ENCODE results near the gene KRT3. TPM values are rescaled to one million over a fixed set of nuclear protein-coding genes. Genes with fewer than 3 reads are reported as not detected.

Gene KRT3
- total and polyA plus RNA-seq, 2 donors from 2014 or later: not detected

DNA sequence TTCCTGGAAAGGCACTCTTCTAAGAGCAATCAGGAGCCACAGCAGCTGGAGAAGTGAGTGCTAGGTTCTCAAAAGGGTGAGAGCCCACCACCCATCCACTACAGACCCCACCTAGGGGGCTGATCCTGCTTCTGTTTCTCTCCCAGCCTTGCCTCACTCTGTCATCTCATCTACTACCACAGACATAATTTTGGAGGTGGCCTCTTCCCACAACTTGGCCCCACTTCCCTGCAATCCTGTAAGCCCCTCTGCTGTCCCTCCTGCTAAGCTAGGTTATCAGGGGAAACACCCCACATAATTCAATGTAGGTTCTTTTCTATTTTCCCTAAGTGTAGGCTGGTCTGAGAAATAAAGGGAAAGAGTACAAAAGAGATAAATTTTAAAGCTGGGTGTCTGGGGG is 35.3 kb downstream of the KRT3 start:
- intact Hi-C loops (cut with DNase I): no loop called here
- FAIRE-seq (no peak), DNase-seq (no peak)
- TF ChIP-seq, protein P1, sequence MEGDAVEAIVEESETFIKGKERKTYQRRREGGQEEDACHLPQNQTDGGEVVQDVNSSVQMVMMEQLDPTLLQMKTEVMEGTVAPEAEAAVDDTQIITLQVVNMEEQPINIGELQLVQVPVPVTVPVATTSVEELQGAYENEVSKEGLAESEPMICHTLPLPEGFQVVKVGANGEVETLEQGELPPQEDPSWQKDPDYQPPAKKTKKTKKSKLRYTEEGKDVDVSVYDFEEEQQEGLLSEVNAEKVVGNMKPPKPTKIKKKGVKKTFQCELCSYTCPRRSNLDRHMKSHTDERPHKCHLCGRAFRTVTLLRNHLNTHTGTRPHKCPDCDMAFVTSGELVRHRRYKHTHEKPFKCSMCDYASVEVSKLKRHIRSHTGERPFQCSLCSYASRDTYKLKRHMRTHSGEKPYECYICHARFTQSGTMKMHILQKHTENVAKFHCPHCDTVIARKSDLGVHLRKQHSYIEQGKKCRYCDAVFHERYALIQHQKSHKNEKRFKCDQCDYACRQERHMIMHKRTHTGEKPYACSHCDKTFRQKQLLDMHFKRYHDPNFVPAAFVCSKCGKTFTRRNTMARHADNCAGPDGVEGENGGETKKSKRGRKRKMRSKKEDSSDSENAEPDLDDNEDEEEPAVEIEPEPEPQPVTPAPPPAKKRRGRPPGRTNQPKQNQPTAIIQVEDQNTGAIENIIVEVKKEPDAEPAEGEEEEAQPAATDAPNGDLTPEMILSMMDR (IDR thresholded peaks at IDR 0.05; ENCODE audit: borderline replicate concordance, extremely low read depth, insufficient read depth): no peak
- H3K9ac ChIP-seq (ENCODE audit: low read length in 3 of 3): no peak overlapping the region
- peaks cover 0 to 2% (median 0%) of the 10 kb centered on the region in 3 donors for H3K9me3 ChIP-seq (ENCODE audit: control insufficient read depth in 2 of 3, insufficient read depth in 1 of 3, low read length in 3 of 3)
- no peak overlapping the region for H3K27ac ChIP-seq (ENCODE audit: low read depth in 2 of 2, low read length in 2 of 2)
- H3K4me3 ChIP-seq (ENCODE audit: low read length in 3 of 3): no peak overlapping the region
- no peaks in the 10 kb centered on the region for H3K4me1 ChIP-seq (ENCODE audit: control insufficient read depth in 2 of 3, insufficient read depth in 2 of 3, low read depth in 1 of 3, low read length in 3 of 3)
- H3K27me3 ChIP-seq (ENCODE audit: control insufficient read depth, insufficient read depth, low read length): no peaks in the 10 kb centered on the region
- H3K36me3 ChIP-seq (ENCODE audit: control insufficient read depth in 2 of 3, insufficient read depth in 3 of 3, low read length in 3 of 3): no peaks in the 10 kb centered on the region

DNA sequence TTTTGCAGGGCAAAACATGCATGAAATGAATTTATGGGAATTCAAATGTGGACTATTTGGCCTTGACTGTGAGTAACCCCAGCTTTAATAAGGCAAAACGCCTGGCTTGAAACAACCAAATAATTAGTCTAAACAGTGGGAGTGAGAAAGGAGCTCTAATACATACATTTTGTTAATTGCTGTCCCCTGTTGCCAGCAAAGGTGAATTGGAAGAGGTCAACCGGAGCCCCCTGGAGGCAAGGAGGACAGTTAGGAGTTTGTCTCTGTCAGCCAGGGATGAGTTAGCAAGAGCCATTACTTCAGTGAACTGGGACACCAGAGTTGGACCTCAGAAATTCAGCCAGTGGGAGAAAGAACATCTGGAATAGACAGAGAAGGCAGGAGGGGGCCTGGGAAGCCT is 36.2 kb downstream of the KRT3 start:
- Histone ChIP-seq H3K9ac (ENCODE audit: low read length in 3 of 3) (no peak overlapping the region), H3K36me3 (ENCODE audit: control insufficient read depth in 2 of 3, insufficient read depth in 3 of 3, low read length in 3 of 3) (no peaks in the 10 kb centered on the region), H3K27me3 (ENCODE audit: control insufficient read depth, insufficient read depth, low read length) (no peaks in the 10 kb centered on the region), H3K27ac (ENCODE audit: low read depth in 2 of 2, low read length in 2 of 2) (no peak overlapping the region), H3K4me1 (ENCODE audit: control insufficient read depth in 2 of 3, insufficient read depth in 2 of 3, low read depth in 1 of 3, low read length in 3 of 3) (no peaks in the 10 kb centered on the region), H3K9me3 (ENCODE audit: control insufficient read depth in 2 of 3, insufficient read depth in 1 of 3, low read length in 3 of 3) (peaks cover 0 to 2% (median 0%) of the 10 kb centered on the region in 3 donors), H3K4me3 (ENCODE audit: low read length in 3 of 3) (no peak overlapping the region)
- DNase-seq: peak in 1 of 5 donors; percentile 1
- intact Hi-C loops (cut with DNase I): no loop called here
- no peak for FAIRE-seq
- TF ChIP-seq, protein P1 (IDR thresholded peaks at IDR 0.05; ENCODE audit: borderline replicate concordance, extremely low read depth, insufficient read depth): no peak

DNA sequence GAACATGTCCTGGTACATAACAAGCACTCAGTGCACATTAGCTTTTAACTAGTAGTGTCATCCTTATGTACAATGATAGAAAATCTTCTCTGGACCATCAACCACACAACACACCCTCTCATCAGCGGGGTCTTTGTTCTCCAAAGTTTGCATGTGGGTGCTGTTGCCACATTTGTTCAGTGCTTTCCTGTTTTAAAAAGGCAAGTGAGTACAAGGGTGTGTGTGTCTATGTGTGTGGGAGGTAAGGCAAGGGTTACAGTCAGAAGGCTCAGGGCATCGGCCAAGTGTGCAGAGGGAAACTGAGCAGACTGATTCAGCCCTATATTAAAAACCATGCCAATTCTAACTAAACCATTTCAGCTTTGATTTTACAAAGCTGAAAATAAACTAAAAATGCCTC is 36.7 kb downstream of the KRT3 start:
- FAIRE-seq (no peak), DNase-seq (no peak)
- no peak overlapping the region for H3K4me3 ChIP-seq (ENCODE audit: low read length in 3 of 3)
- H3K27me3 ChIP-seq (ENCODE audit: control insufficient read depth, insufficient read depth, low read length): no peaks in the 10 kb centered on the region
- TF ChIP-seq, protein P1 (IDR thresholded peaks at IDR 0.05; ENCODE audit: borderline replicate concordance, extremely low read depth, insufficient read depth): no peak
- H3K36me3 ChIP-seq (ENCODE audit: control insufficient read depth in 2 of 3, insufficient read depth in 3 of 3, low read length in 3 of 3): no peaks in the 10 kb centered on the region
- no peaks in the 10 kb centered on the region for H3K4me1 ChIP-seq (ENCODE audit: control insufficient read depth in 2 of 3, insufficient read depth in 2 of 3, low read depth in 1 of 3, low read length in 3 of 3)
- no peak overlapping the region for H3K9ac ChIP-seq (ENCODE audit: low read length in 3 of 3)
- intact Hi-C loops (cut with DNase I): no loop called here
- H3K27ac ChIP-seq (ENCODE audit: low read depth in 2 of 2, low read length in 2 of 2): no peak overlapping the region
- H3K9me3 ChIP-seq (ENCODE audit: control insufficient read depth in 2 of 3, insufficient read depth in 1 of 3, low read length in 3 of 3): peaks cover 0 to 2% (median 0%) of the 10 kb centered on the region in 3 donors
